ENCODE data around the gene IFITM5. TPM values are rescaled to one million over a fixed set of nuclear protein-coding genes. Genes with fewer than 3 reads are reported as not detected.
"Not testable (repeated sequence)": the region's sequence is repeated elsewhere in the genome, so short reads cannot be mapped to it uniquely, and the experiment has no call there.

Gene IFITM5
- total RNA-seq, 4 donors from 2014 or later = not detected

- H3K4me3 ChIP-seq = no peak overlapping the region
- 79% methylated on average over 14 of the region's 19 CpGs for WGBS
- H3K9me3 ChIP-seq = no peaks in the 10 kb centered on the region
- DNase-seq (ENCODE audit: extremely low spot score) = no peak
- TF ChIP-seq POLR2AphosphoS5 (IDR thresholded peaks at IDR 0.05) (no peak), EP300 (IDR thresholded peaks at IDR 0.05) (no peak), POLR2A (IDR thresholded peaks at IDR 0.05; ENCODE audit: low read depth) (no peak), CTCF (IDR thresholded peaks at IDR 0.05) (no peak)
- H3K27me3 ChIP-seq = no peaks in the 10 kb centered on the region
- intact Hi-C loops (cut with DNase I) = no loop called here
- H3K4me1 ChIP-seq = peaks cover 30 to 44% (median 34%) of the 10 kb centered on the region in 4 donors
- no peaks in the 10 kb centered on the region for H3K36me3 ChIP-seq
- H3K27ac ChIP-seq (replicated peaks in 1 of 4) = no peak overlapping the region
Observed at GRCh38 chr11:331358-332060, 32.2 kb upstream of the IFITM5 start.

GRCh38 chr11:330694-331357, 31.5 kb upstream of the IFITM5 start:
- no peaks in the 10 kb centered on the region for H3K27me3 ChIP-seq
- WGBS = 82% methylated on average over 19 of the region's 34 CpGs
- H3K9me3 ChIP-seq = no peaks in the 10 kb centered on the region
- no peak overlapping the region for H3K27ac ChIP-seq (replicated peaks in 1 of 4)
- H3K4me1 ChIP-seq = peaks cover 30 to 44% (median 34%) of the 10 kb centered on the region in 4 donors
- H3K36me3 ChIP-seq = no peaks in the 10 kb centered on the region
- DNase-seq (ENCODE audit: extremely low spot score) = no peak
- intact Hi-C loops (cut with DNase I) = no loop called here
- no peak overlapping the region for H3K4me3 ChIP-seq
- TF ChIP-seq POLR2AphosphoS5 (IDR thresholded peaks at IDR 0.05) (no peak), CTCF (IDR thresholded peaks at IDR 0.05) (no peak), POLR2A (IDR thresholded peaks at IDR 0.05; ENCODE audit: low read depth) (no peak), EP300 (IDR thresholded peaks at IDR 0.05) (no peak)

- Histone ChIP-seq H3K9me3 (no peaks in the 10 kb centered on the region), H3K27ac (replicated peaks in 1 of 4) (no peak overlapping the region), H3K36me3 (no peaks in the 10 kb centered on the region), H3K4me3 (no peak overlapping the region), H3K4me1 (peaks cover 29 to 44% (median 33%) of the 10 kb centered on the region in 4 donors), H3K27me3 (no peaks in the 10 kb centered on the region)
- TF ChIP-seq EP300 (IDR thresholded peaks at IDR 0.05) (no peak), CTCF (IDR thresholded peaks at IDR 0.05) (no peak), POLR2AphosphoS5 (IDR thresholded peaks at IDR 0.05) (no peak), POLR2A (IDR thresholded peaks at IDR 0.05; ENCODE audit: low read depth) (no peak)
- DNase-seq (ENCODE audit: extremely low spot score) = no peak
- intact Hi-C loops (cut with DNase I) = no loop called here
- WGBS = 84% methylated on average over 14 of the region's 14 CpGs
Observed at GRCh38 chr11:330307-330693, 31.0 kb upstream of the IFITM5 start.

GRCh38 chr11:329886-330253, 30.5 kb upstream of the IFITM5 start:
- 93% methylated on average over 2 of the region's 2 CpGs for WGBS
- peaks cover 27 to 42% (median 34%) of the 10 kb centered on the region in 4 donors for H3K4me1 ChIP-seq

GRCh38 chr11:328516-329100, 29.3 kb upstream of the IFITM5 start:
- intact Hi-C loops (cut with DNase I); DNase-seq (ENCODE audit: extremely low spot score); H3K9me3 ChIP-seq; H3K4me3 ChIP-seq; H3K27me3 ChIP-seq; H3K36me3 ChIP-seq: not testable (repeated sequence)
- H3K4me1 ChIP-seq = peaks cover 38 to 43% (median 42%) of the 10 kb centered on the region in 4 donors
- WGBS = 93% methylated on average over 15 of the region's 15 CpGs
- H3K27ac ChIP-seq (replicated peaks in 1 of 4) = peak overlapping the region in 1 of 4 donors; percentile 87

More at GRCh38 chr11:329886-330253, 30.5 kb upstream of the IFITM5 start:
- no peaks in the 10 kb centered on the region for H3K36me3 ChIP-seq
- intact Hi-C loops (cut with DNase I) = no loop called here
- H3K27ac ChIP-seq (replicated peaks in 1 of 4) = no peak overlapping the region
- DNase-seq (ENCODE audit: extremely low spot score) = no peak
- H3K9me3 ChIP-seq = no peaks in the 10 kb centered on the region
- no peak overlapping the region for H3K4me3 ChIP-seq
- no peaks in the 10 kb centered on the region for H3K27me3 ChIP-seq
- TF ChIP-seq POLR2A (IDR thresholded peaks at IDR 0.05; ENCODE audit: low read depth) = no peak
- no peak for TF ChIP-seq POLR2AphosphoS5 (IDR thresholded peaks at IDR 0.05)
- no peak for TF ChIP-seq EP300 (IDR thresholded peaks at IDR 0.05)
- TF ChIP-seq CTCF (IDR thresholded peaks at IDR 0.05) = no peak

Measured in esophagus muscularis mucosa (tissue), 4 donors.